K562 (cell line): ENCODE data around the gene YES1. TPM values are rescaled to one million over a fixed set of nuclear protein-coding genes. Genes with fewer than 3 reads are reported as not detected.

Source experiments
- CC2D1A ChIP-seq: fragments of 450-650 bp; IDR thresholded peaks from 2 replicates; pipeline ENCODE4 v1.6.1; 2017; ENCODE audit warnings: mild to moderate bottlenecking
- CEBPB ChIP-seq: fragments of 450-650 bp; IDR thresholded peaks from 2 replicates; pipeline ENCODE4 v1.6.1; 2016; ENCODE audit warnings: missing genetic modification characterization, missing compliant biosample characterization
- EZH2 ChIP-seq: IDR thresholded peaks from 2 replicates; pipeline ENCODE4 v1.6.1; 2012; ENCODE audit warnings: low read depth, mild to moderate bottlenecking, inconsistent platforms, low read length, borderline replicate concordance
- FOXM1 ChIP-seq, 2 experiments: fragments of 450-650 bp in 1 of 2; sonication (generic) in 1 of 2; formaldehyde crosslinking in 1 of 2; IDR thresholded peaks; 2 replicates each; pipeline versions ENCODE4 v1.6.1 to v1.9.0; 2017 to 2022; ENCODE audit warnings: low read depth in 2 of 2, mild to moderate bottlenecking in 2 of 2, missing genetic modification reagents in 1 of 2, moderate library complexity in 1 of 2
- HSF4 ChIP-seq: fragments of 250-450 bp; sonication (Bioruptor Pico); IDR thresholded peaks from 2 replicates; pipeline ENCODE4 v2.1.2; 2022; ENCODE audit warnings: mild to moderate bottlenecking, moderate library complexity, borderline replicate concordance
- MAFF ChIP-seq: IDR thresholded peaks from 2 replicates; pipeline ENCODE4 v1.6.1; 2012; ENCODE audit warnings: low read length, improper control_type of control experiment
- NCOA1 ChIP-seq: fragments of 450-650 bp; IDR thresholded peaks from 2 replicates; pipeline ENCODE4 v1.6.1; 2016; ENCODE audit warnings: low read depth
- NCOA2 ChIP-seq, 2 experiments: fragments of 450-650 bp; IDR thresholded peaks; 2 replicates each; pipeline ENCODE4 v1.6.1; 2018; ENCODE audit warnings: mild to moderate bottlenecking in 2 of 2, moderate library complexity in 1 of 2; ENCODE audit not compliant: partially characterized antibody in 2 of 2
- NCOR1 ChIP-seq: fragments of 450-650 bp; IDR thresholded peaks from 2 replicates; pipeline ENCODE4 v1.6.1; 2016; ENCODE audit warnings: mild to moderate bottlenecking, moderate library complexity
- NELFE ChIP-seq: IDR thresholded peaks from 2 replicates; pipeline ENCODE4 v1.6.1; 2011; ENCODE audit warnings: mild to moderate bottlenecking; ENCODE audit not compliant: insufficient read depth, insufficient read length
- NFIX ChIP-seq: fragments of 250-450 bp; sonication (Bioruptor Pico); IDR thresholded peaks from 2 replicates; pipeline ENCODE4 v1.4.0; 2020; ENCODE audit warnings: low read depth, mild to moderate bottlenecking, moderate library complexity
- PHF20 ChIP-seq: fragments of 450-650 bp; IDR thresholded peaks from 2 replicates; pipeline ENCODE4 v1.6.1; 2018; ENCODE audit not compliant: partially characterized antibody
- PHF8 ChIP-seq: fragments of 200-600 bp; sonication (generic); IDR thresholded peaks from 2 replicates; pipeline ENCODE4 v1.6.1; 2012; ENCODE audit warnings: mixed run types, mild to moderate bottlenecking, inconsistent platforms, low read length, moderate library complexity, borderline replicate concordance
- POLR2AphosphoS5 ChIP-seq: IDR thresholded peaks from 2 replicates; pipeline ENCODE4 v1.6.1; 2011; ENCODE audit warnings: mild to moderate bottlenecking, low read depth, low read length, moderate library complexity; ENCODE audit not compliant: control insufficient read depth, insufficient read depth
- PPARD ChIP-seq: fragments of 250-450 bp; sonication (Bioruptor Pico); IDR thresholded peaks from 2 replicates; pipeline ENCODE4 v1.8.0; 2022; ENCODE audit warnings: inconsistent platforms, mild to moderate bottlenecking, moderate library complexity
- RBM15 ChIP-seq: fragments of 200-400 bp; formaldehyde crosslinking; IDR thresholded peaks from 2 replicates; pipeline ENCODE4 v1.6.1; 2018; ENCODE audit warnings: mild to moderate bottlenecking, low read length, moderate library complexity; ENCODE audit not compliant: insufficient read depth
- SMAD3 ChIP-seq: fragments of 450-650 bp; formaldehyde crosslinking; conservative IDR thresholded peaks from 2 replicates; pipeline ENCODE4 v1.4.0; 2020; ENCODE audit warnings: mild to moderate bottlenecking
- SUPT5H ChIP-seq: fragments of 450-650 bp; IDR thresholded peaks from 2 replicates; pipeline ENCODE4 v1.6.1; 2016
- TEAD2 ChIP-seq: fragments of 450-650 bp; IDR thresholded peaks from 2 replicates; pipeline ENCODE4 v1.6.1; 2016; ENCODE audit warnings: missing genetic modification characterization, control low read depth, missing compliant biosample characterization
- ZBTB1 ChIP-seq: sonication (generic); formaldehyde crosslinking; IDR thresholded peaks from 2 replicates; pipeline ENCODE4 v1.8.1; 2023; ENCODE audit warnings: missing genetic modification reagents, low read depth, mild to moderate bottlenecking, borderline replicate concordance
- ZNF282 ChIP-seq: sonication (generic); formaldehyde crosslinking; IDR thresholded peaks from 2 replicates; pipeline ENCODE4 v1.8.1; 2023; ENCODE audit warnings: missing genetic modification reagents
- ZNF316 ChIP-seq: fragments of 450-650 bp; IDR thresholded peaks from 2 replicates; pipeline ENCODE4 v1.6.1; 2016
- ZNF766 ChIP-seq: fragments of 200-800 bp; sonication (Bioruptor generic); conservative IDR thresholded peaks from 2 replicates; pipeline ENCODE4 v1.6.1; 2016; ENCODE audit warnings: missing genetic modification characterization, missing compliant biosample characterization
- polyA plus RNA-seq, 8 experiments: library from polyadenylated mRNA; depleted of rRNA in 4 of 8; stranded (reverse) in 5 of 8; unstranded in 3 of 8; fragments of >200 nt; fragmentation: Nextera tagmentation in 2 of 8; fragmentation: Illumina TruSeq in 1 of 8; extraction: Ambion mirVana in 2 of 8; extraction: Trizol in 1 of 8; gene quantifications; 2 replicates each; pipeline versions ENCODE4 v1.2.1 to v1.2.3, GENCODE V29; 2011 to 2014; ENCODE audit warnings: inconsistent platforms in 1 of 8, missing spikeins in 1 of 8
- total RNA-seq, 7 experiments: library from RNA; depleted of rRNA in 6 of 7; stranded (reverse); fragments of >200 nt in 6 of 7; fragmentation: Illumina TruSeq in 2 of 7; extraction: Trizol in 2 of 7; gene quantifications; 2 replicates each; pipeline versions ENCODE4 v1.2.1 to v1.2.3, GENCODE V29; 2011 to 2021; ENCODE audit warnings: low replicate concordance in 1 of 7
- TF ChIP-seq, protein P1 (sequence below): fragments of 450-650 bp; IDR thresholded peaks from 2 replicates; pipeline ENCODE4 v1.6.1; 2017; ENCODE audit warnings: mild to moderate bottlenecking, moderate library complexity
- TF ChIP-seq, protein P2 (sequence below): fragments of 250-450 bp; sonication (Bioruptor Pico); IDR thresholded peaks from 2 replicates; pipeline ENCODE4 v1.4.0; 2020; ENCODE audit warnings: mild to moderate bottlenecking, moderate library complexity
- TF ChIP-seq, protein P3 (sequence below): sonication (generic); formaldehyde crosslinking; IDR thresholded peaks from 2 replicates; pipeline ENCODE4 v1.8.0; 2023; ENCODE audit warnings: mild to moderate bottlenecking, missing genetic modification reagents

YES1 gene
- total and polyA plus RNA-seq, 9 of the 15 experiments (the other 6 are each of a cell fraction or from before 2014, with no cell fraction given) = 37.2 to 115 (median 77.7) TPM

DNA sequence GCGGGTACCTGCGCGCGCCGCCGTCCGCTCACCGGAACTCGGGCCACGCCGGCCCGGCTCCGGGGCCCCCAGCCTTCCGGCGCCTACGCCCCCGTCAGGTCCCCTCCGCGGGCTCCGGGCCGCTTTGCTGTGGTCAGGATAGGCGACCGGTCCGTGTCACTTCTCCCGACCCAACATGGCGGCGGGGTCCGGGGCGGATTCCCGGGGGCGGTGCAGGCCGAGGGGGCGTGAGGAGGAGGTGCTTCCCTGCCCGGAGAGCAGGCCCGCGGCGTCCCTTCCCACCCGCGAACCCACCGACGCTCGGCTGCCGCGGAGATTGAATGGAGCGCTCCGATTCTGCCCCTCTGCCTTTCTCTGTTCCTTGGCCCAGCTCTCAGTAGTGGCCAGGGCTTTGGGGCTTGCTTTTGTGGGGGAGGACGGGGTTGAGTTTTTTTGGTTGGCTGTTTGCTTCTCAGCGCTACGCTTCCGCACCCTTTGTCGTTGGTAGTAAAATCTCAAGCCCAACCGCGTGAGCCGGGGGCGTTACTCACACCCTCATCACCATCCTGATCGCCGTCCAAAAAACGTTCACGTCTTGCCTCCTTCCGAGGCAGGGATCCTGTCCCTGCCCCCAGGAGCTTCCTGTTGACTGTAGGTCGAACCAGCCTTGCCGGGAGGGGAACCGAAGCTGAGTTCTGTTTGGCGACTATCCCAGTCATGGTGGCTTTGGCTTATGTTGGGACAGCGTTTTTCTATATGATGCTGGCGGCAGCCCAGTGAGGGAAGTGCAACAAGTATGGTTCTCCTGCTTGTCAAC lies 532 bp upstream of the YES1 start (continued):
- no peak for TF ChIP-seq FOXM1 (IDR thresholded peaks at IDR 0.05; ENCODE audit: low read depth)
- 0 out of 2 replicates have a peak, but pooled peaks have one; percentile 71 for TF ChIP-seq FOXM1 (CRISPR knock-in tag; IDR thresholded peaks at IDR 0.05; ENCODE audit: low read depth)
- TF ChIP-seq ZBTB1 (CRISPR knock-in tag) = no peak; the same call in 1 of the 2 replicates
- no peak for TF ChIP-seq TEAD2 (tag)
- TF ChIP-seq NCOR1 = no peak
- TF ChIP-seq HSF4 (CRISPR knock-in tag) = no peak
- no peak for TF ChIP-seq PHF20
- TF ChIP-seq, protein P1, sequence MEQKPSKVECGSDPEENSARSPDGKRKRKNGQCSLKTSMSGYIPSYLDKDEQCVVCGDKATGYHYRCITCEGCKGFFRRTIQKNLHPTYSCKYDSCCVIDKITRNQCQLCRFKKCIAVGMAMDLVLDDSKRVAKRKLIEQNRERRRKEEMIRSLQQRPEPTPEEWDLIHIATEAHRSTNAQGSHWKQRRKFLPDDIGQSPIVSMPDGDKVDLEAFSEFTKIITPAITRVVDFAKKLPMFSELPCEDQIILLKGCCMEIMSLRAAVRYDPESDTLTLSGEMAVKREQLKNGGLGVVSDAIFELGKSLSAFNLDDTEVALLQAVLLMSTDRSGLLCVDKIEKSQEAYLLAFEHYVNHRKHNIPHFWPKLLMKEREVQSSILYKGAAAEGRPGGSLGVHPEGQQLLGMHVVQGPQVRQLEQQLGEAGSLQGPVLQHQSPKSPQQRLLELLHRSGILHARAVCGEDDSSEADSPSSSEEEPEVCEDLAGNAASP = no peak
- TF ChIP-seq EZH2 = no peak
- TF ChIP-seq CEBPB (tag) = peak; percentile 36; the same call in 1 of the 2 replicates
- no peak for TF ChIP-seq MAFF
- TF ChIP-seq NCOA1 = no peak
- TF ChIP-seq PPARD = no peak
- TF ChIP-seq, protein P2, sequence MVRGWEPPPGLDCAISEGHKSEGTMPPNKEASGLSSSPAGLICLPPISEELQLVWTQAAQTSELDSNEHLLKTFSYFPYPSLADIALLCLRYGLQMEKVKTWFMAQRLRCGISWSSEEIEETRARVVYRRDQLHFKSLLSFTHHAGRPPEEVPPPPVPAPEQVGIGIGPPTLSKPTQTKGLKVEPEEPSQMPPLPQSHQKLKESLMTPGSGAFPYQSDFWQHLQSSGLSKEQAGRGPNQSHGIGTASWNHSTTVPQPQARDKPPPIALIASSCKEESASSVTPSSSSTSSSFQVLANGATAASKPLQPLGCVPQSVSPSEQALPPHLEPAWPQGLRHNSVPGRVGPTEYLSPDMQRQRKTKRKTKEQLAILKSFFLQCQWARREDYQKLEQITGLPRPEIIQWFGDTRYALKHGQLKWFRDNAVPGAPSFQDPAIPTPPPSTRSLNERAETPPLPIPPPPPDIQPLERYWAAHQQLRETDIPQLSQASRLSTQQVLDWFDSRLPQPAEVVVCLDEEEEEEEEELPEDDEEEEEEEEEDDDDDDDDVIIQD (CRISPR knock-in tag) = no peak
- TF ChIP-seq, protein P3, sequence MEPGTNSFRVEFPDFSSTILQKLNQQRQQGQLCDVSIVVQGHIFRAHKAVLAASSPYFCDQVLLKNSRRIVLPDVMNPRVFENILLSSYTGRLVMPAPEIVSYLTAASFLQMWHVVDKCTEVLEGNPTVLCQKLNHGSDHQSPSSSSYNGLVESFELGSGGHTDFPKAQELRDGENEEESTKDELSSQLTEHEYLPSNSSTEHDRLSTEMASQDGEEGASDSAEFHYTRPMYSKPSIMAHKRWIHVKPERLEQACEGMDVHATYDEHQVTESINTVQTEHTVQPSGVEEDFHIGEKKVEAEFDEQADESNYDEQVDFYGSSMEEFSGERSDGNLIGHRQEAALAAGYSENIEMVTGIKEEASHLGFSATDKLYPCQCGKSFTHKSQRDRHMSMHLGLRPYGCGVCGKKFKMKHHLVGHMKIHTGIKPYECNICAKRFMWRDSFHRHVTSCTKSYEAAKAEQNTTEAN (CRISPR knock-in tag) = 0 out of 2 replicates have a peak, but pooled peaks have one; percentile 19
- no peak for TF ChIP-seq ZNF316
- TF ChIP-seq ZNF282 = no peak
- peak; percentile 89 for TF ChIP-seq PHF8
- TF ChIP-seq NFIX (CRISPR knock-in tag) = no peak
- TF ChIP-seq NELFE = no peak
- no peak for TF ChIP-seq CC2D1A
- TF ChIP-seq SUPT5H = peak; percentile 96
- TF ChIP-seq NCOA2 (IDR thresholded peaks at IDR 0.05; ENCODE audit: partially characterized antibody in 2 of 2) = no peak
- TF ChIP-seq RBM15 = no peak
- TF ChIP-seq ZNF766 (CRISPR knock-in tag) = no peak; the same call in 1 of the 2 replicates
- no peak for TF ChIP-seq POLR2AphosphoS5
- no peak for TF ChIP-seq SMAD3 (CRISPR knock-in tag)
